ENCODE measurements around the gene ZBTB7C. TPM values are rescaled to one million over a fixed set of nuclear protein-coding genes. Genes with fewer than 3 reads are reported as not detected.

The ZBTB7C gene
- total RNA-seq, 1 donor from 2014 or later = 0.67 TPM

- H3K4me3 Mint-ChIP-seq (ENCODE audit: unreplicated experiment) = no peak overlapping the region
These were observed 138.3 kb downstream of the ZBTB7C start for GRCh38 chr18:48270929-48271328.

GRCh38 chr18:48265328-48265727 lies 143.9 kb downstream of the ZBTB7C start:
- Mint-ChIP-seq H3K4me3 (ENCODE audit: unreplicated experiment) (no peak overlapping the region), H3K36me3 (ENCODE audit: low read depth, unreplicated experiment) (no peaks in the 10 kb centered on the region), H3K27me3 (ENCODE audit: unreplicated experiment) (peaks cover 4% of the 10 kb centered on the region), H3K4me1 (ENCODE audit: unreplicated experiment) (peaks cover 15% of the 10 kb centered on the region), H3K27ac (ENCODE audit: unreplicated experiment) (no peak overlapping the region), H3K9me3 (ENCODE audit: unreplicated experiment) (no peaks in the 10 kb centered on the region)
- TF ChIP-seq CTCF (IDR thresholded peaks at IDR 0.05; ENCODE audit: unreplicated experiment) = no peak
- no peak for DNase-seq (ENCODE audit: low spot score)

More at GRCh38 chr18:48270929-48271328, 138.3 kb downstream of the ZBTB7C start:
- DNase-seq (ENCODE audit: low spot score) = no peak
- TF ChIP-seq CTCF (IDR thresholded peaks at IDR 0.05; ENCODE audit: unreplicated experiment) = no peak
- Mint-ChIP-seq H3K36me3 (ENCODE audit: low read depth, unreplicated experiment) (no peaks in the 10 kb centered on the region), H3K27me3 (ENCODE audit: unreplicated experiment) (peaks cover 3% of the 10 kb centered on the region), H3K4me1 (ENCODE audit: unreplicated experiment) (no peaks in the 10 kb centered on the region), H3K9me3 (ENCODE audit: unreplicated experiment) (no peaks in the 10 kb centered on the region), H3K27ac (ENCODE audit: unreplicated experiment) (no peak overlapping the region)

- no peaks in the 10 kb centered on the region for H3K36me3 Mint-ChIP-seq (ENCODE audit: low read depth, unreplicated experiment)
- H3K27ac Mint-ChIP-seq (ENCODE audit: unreplicated experiment) = no peak overlapping the region
- H3K4me3 Mint-ChIP-seq (ENCODE audit: unreplicated experiment) = no peak overlapping the region
These were observed 145.0 kb downstream of the ZBTB7C start for GRCh38 chr18:48263914-48264902.

GRCh38 chr18:48263192-48263853 lies 145.9 kb downstream of the ZBTB7C start:
- no peaks in the 10 kb centered on the region for H3K9me3 Mint-ChIP-seq (ENCODE audit: unreplicated experiment)
- TF ChIP-seq CTCF (IDR thresholded peaks at IDR 0.05; ENCODE audit: unreplicated experiment) = no peak
- no peak for DNase-seq (ENCODE audit: low spot score)
- no peaks in the 10 kb centered on the region for H3K36me3 Mint-ChIP-seq (ENCODE audit: low read depth, unreplicated experiment)
- no peak overlapping the region for H3K27ac Mint-ChIP-seq (ENCODE audit: unreplicated experiment)
- H3K27me3 Mint-ChIP-seq (ENCODE audit: unreplicated experiment) = peaks cover 4% of the 10 kb centered on the region
- H3K4me1 Mint-ChIP-seq (ENCODE audit: unreplicated experiment) = peaks cover 15% of the 10 kb centered on the region
- H3K4me3 Mint-ChIP-seq (ENCODE audit: unreplicated experiment) = no peak overlapping the region

More at GRCh38 chr18:48263914-48264902, 145.0 kb downstream of the ZBTB7C start:
- Mint-ChIP-seq H3K9me3 (ENCODE audit: unreplicated experiment) (no peaks in the 10 kb centered on the region), H3K4me1 (ENCODE audit: unreplicated experiment) (peaks cover 15% of the 10 kb centered on the region), H3K27me3 (ENCODE audit: unreplicated experiment) (peaks cover 4% of the 10 kb centered on the region)
- TF ChIP-seq CTCF (IDR thresholded peaks at IDR 0.05; ENCODE audit: unreplicated experiment) = no peak
- DNase-seq (ENCODE audit: low spot score) = no peak

Data from endothelial cell (in vitro differentiated cells).